ENCODE measurements around the gene LRRC17. TPM values are rescaled to one million over a fixed set of nuclear protein-coding genes. Genes with fewer than 3 reads are reported as not detected.

Gene LRRC17
- total RNA-seq, 2 experiments from 2014 or later: 0.22 TPM; not detected in 1

GRCh38 chr7:102993718-102994029, 80.9 kb downstream of the LRRC17 start:
- TF ChIP-seq, protein P1, sequence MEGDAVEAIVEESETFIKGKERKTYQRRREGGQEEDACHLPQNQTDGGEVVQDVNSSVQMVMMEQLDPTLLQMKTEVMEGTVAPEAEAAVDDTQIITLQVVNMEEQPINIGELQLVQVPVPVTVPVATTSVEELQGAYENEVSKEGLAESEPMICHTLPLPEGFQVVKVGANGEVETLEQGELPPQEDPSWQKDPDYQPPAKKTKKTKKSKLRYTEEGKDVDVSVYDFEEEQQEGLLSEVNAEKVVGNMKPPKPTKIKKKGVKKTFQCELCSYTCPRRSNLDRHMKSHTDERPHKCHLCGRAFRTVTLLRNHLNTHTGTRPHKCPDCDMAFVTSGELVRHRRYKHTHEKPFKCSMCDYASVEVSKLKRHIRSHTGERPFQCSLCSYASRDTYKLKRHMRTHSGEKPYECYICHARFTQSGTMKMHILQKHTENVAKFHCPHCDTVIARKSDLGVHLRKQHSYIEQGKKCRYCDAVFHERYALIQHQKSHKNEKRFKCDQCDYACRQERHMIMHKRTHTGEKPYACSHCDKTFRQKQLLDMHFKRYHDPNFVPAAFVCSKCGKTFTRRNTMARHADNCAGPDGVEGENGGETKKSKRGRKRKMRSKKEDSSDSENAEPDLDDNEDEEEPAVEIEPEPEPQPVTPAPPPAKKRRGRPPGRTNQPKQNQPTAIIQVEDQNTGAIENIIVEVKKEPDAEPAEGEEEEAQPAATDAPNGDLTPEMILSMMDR (IDR thresholded peaks at IDR 0.05): no peak
- ChIA-PET CTCF (no interaction called here), POLR2A (no interaction called here)
- H3K36me3 Mint-ChIP-seq (ENCODE audit: low read depth): no peaks in the 10 kb centered on the region
- no peaks in the 10 kb centered on the region for H3K9me3 ChIP-seq (ENCODE audit: control insufficient read depth in 1 of 2, insufficient read depth in 1 of 2, low read length in 2 of 2)
- no peaks in the 10 kb centered on the region for H3K4me1 ChIP-seq (ENCODE audit: insufficient read depth, low read length)
- H3K4me3 Mint-ChIP-seq: no peak overlapping the region
- DNase-seq (no peak), ATAC-seq (ENCODE audit: poor library complexity) (no peak)
- no peak overlapping the region for H3K27ac ChIP-seq (ENCODE audit: low read depth in 1 of 2, low read length in 2 of 2)
- no peaks in the 10 kb centered on the region for H3K27me3 Mint-ChIP-seq
- H3K27me3 ChIP-seq (ENCODE audit: control insufficient read depth in 1 of 2, insufficient read depth in 2 of 2, low read length in 2 of 2): no peaks in the 10 kb centered on the region
- H3K4me3 ChIP-seq (ENCODE audit: low read length): no peak overlapping the region
- H3K4me1 Mint-ChIP-seq (ENCODE audit: low read depth): no peaks in the 10 kb centered on the region
- H3K9me3 Mint-ChIP-seq: no peaks in the 10 kb centered on the region
- intact Hi-C loops (cut with DNase I, micrococcal nuclease): no loop called here
- no peak overlapping the region for H3K27ac Mint-ChIP-seq
- no peaks in the 10 kb centered on the region for H3K36me3 ChIP-seq (ENCODE audit: insufficient read depth, low read length)

GRCh38 chr7:102994567-102994966, 81.8 kb downstream of the LRRC17 start:
- POLR2A ChIA-PET: no interaction called here
- ATAC-seq (ENCODE audit: poor library complexity) (no peak), DNase-seq (no peak)
- Histone ChIP-seq H3K27me3 (ENCODE audit: control insufficient read depth in 1 of 2, insufficient read depth in 2 of 2, low read length in 2 of 2) (no peaks in the 10 kb centered on the region), H3K4me1 (ENCODE audit: insufficient read depth, low read length) (no peaks in the 10 kb centered on the region), H3K9me3 (ENCODE audit: control insufficient read depth in 1 of 2, insufficient read depth in 1 of 2, low read length in 2 of 2) (no peaks in the 10 kb centered on the region), H3K27ac (ENCODE audit: low read depth in 1 of 2, low read length in 2 of 2) (no peak overlapping the region), H3K36me3 (ENCODE audit: insufficient read depth, low read length) (no peaks in the 10 kb centered on the region), H3K4me3 (ENCODE audit: low read length) (no peak overlapping the region)
- intact Hi-C loops (cut with DNase I, micrococcal nuclease): no loop called here
- TF ChIP-seq, protein P1 (IDR thresholded peaks at IDR 0.05): no peak
- no peaks in the 10 kb centered on the region for H3K9me3 Mint-ChIP-seq
- no peaks in the 10 kb centered on the region for H3K27me3 Mint-ChIP-seq
- no peak overlapping the region for H3K4me3 Mint-ChIP-seq
- H3K4me1 Mint-ChIP-seq (ENCODE audit: low read depth): no peaks in the 10 kb centered on the region
- CTCF ChIA-PET: interaction anchor here (1.0 kb wide), 1 partner anchor 146 kb away, joined by 4 read pairs; no protein-coding TSS in a partner anchor
- no peaks in the 10 kb centered on the region for H3K36me3 Mint-ChIP-seq (ENCODE audit: low read depth)
- H3K27ac Mint-ChIP-seq: no peak overlapping the region

Other genes with a start within 250 kb of the LRRC17 start
- gene POLR2J2, start 241.3 kb upstream of the LRRC17 start, total RNA-seq: 10 to 100 TPM; 76.6 to 81.3 TPM
- 1 to 10 TPM; 4.5 to 4.9 TPM for gene FAM185A, start 164.0 kb upstream of the LRRC17 start, total RNA-seq
- gene FBXL13, start 161.8 kb downstream of the LRRC17 start, total RNA-seq: 1 to 10 TPM in 1 of 2 experiments, under 1 TPM in 1; 0.89 to 1.4 TPM
- 1 to 10 TPM; 6.0 to 6.9 TPM for gene ARMC10, start 162.1 kb downstream of the LRRC17 start, total RNA-seq
- gene NAPEPLD, start 236.1 kb downstream of the LRRC17 start, total RNA-seq: 1 to 10 TPM; 1.5 to 1.7 TPM